ENCODE data around the gene LONRF3. TPM values are rescaled to one million over a fixed set of nuclear protein-coding genes. Genes with fewer than 3 reads are reported as not detected.
A peak's percentile ranks its signal among the peaks of the same experiment; 100 is the strongest.

LONRF3 gene
- total and polyA plus RNA-seq, 2 of the 13 experiments (the other 11 are each of a cell fraction or from before 2014, with no cell fraction given): 4.8 to 11.6 TPM

GRCh38 chrX:119041175-119041574 lies 66.8 kb downstream of the LONRF3 start (continued):
- TF ChIP-seq RARA (CRISPR knock-in tag; IDR thresholded peaks at IDR 0.05): peak; percentile 75
- TF ChIP-seq ZNF143 (CRISPR knock-in tag; IDR thresholded peaks at IDR 0.05): no peak
- peak; percentile 44; the same call in 1 of the 2 replicates for TF ChIP-seq SAP130 (CRISPR knock-in tag; IDR thresholded peaks at IDR 0.05; ENCODE audit: low read depth)
- TF ChIP-seq ATF3 (CRISPR knock-in tag; IDR thresholded peaks at IDR 0.05): peak; percentile 76; the same call in 1 of the 2 replicates
- peak; percentile 98 for TF ChIP-seq THRA (CRISPR knock-in tag; IDR thresholded peaks at IDR 0.05; ENCODE audit: borderline replicate concordance)
- peak; percentile 59; the same call in 1 of the 2 replicates for TF ChIP-seq HMG20A (CRISPR knock-in tag; IDR thresholded peaks at IDR 0.05; ENCODE audit: borderline replicate concordance)
- TF ChIP-seq ERF (CRISPR knock-in tag; IDR thresholded peaks at IDR 0.05): peak; percentile 44; the same call in 1 of the 2 replicates
- TF ChIP-seq TFAP4 (IDR thresholded peaks at IDR 0.05; ENCODE audit: borderline replicate concordance, low read depth): peak; percentile 76; the same call in 1 of the 2 replicates
- TF ChIP-seq BCL6 (CRISPR knock-in tag; IDR thresholded peaks at IDR 0.05): 0 out of 2 replicates have a peak, but pooled peaks have one; percentile 25
- TF ChIP-seq ARID5B (CRISPR knock-in tag; IDR thresholded peaks at IDR 0.05): peak; percentile 79
- peak; percentile 53 for TF ChIP-seq SKI (IDR thresholded peaks at IDR 0.05; ENCODE audit: partially characterized antibody)
- peak in 1 of 2 experiments; percentile 39; a peak in 1 of 4 replicates for TF ChIP-seq EP300 (IDR thresholded peaks at IDR 0.05; ENCODE audit: low read depth in 2 of 2, low read length in 2 of 2)
- TF ChIP-seq EP300 (CRISPR knock-in tag; IDR thresholded peaks at IDR 0.05; ENCODE audit: borderline replicate concordance): no peak
- peak; percentile 62; the same call in 1 of the 2 replicates for TF ChIP-seq SKIL (CRISPR knock-in tag; IDR thresholded peaks at IDR 0.05; ENCODE audit: borderline replicate concordance)
- TF ChIP-seq TBL1XR1 (IDR thresholded peaks at IDR 0.05; ENCODE audit: borderline replicate concordance, low read length, partially characterized antibody): peak; percentile 37

Data from HepG2 (cell line).